ENCODE measurements around the gene PPARG.
"Not testable (repeated sequence)": the region's sequence is repeated elsewhere in the genome, so short reads cannot be mapped to it uniquely, and the experiment has no call there.

Gene PPARG

GRCh38 chr3:12288182-12289129 is at the start of gene PPARG:
TSS of gene PPARG (plus strand) at chr3:12289070. CDS start at chr3:12379712, 90,642 bp downstream.
- no peak for DNase-seq (ENCODE audit: low read depth in 3 of 3)

DNA sequence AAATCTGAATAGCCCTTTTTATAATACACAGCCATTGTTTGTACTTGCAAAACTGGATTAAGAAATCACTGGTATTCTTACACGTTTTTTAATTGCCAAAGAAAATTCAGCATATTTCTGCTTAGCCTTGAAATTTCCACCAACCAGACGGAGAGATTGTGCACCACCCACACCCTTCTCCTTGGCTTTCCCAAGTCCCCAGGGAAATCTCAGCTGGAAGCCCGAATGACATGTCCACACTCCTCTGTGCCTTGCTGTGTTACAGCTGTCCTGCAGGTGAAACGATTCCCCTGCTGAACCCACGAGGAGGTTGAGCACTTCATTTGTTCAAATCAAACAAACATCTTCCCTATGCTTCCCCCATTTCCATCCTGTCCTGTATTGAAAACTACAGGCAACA is 49.6 kb upstream of the PPARG start:
- DNase-seq (ENCODE audit: low read depth in 3 of 3) = no peak

DNA sequence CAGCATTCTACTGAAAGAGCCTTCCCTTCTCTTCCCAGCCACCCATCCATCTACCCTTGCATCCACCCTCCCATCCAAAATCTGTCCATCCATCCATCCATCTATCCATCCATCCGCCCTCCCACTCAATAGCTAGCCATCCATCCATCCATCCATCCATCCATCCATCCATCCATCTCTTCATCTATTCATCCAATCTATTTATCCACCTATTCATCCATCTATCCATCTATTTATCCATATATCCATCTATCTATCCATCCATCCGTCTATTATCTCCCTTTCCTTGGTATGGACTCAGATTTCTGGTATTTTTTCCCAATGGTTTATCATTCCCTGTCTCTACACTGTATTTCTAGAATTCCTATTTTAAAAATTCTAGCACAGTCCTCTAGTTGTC is 46.1 kb upstream of the PPARG start:
- DNase-seq (ENCODE audit: low read depth in 3 of 3) = no peak

- DNase-seq (ENCODE audit: low read depth in 3 of 3) = no peak
Observed at GRCh38 chr3:12246497-12247163, 42.2 kb upstream of the PPARG start.

DNA sequence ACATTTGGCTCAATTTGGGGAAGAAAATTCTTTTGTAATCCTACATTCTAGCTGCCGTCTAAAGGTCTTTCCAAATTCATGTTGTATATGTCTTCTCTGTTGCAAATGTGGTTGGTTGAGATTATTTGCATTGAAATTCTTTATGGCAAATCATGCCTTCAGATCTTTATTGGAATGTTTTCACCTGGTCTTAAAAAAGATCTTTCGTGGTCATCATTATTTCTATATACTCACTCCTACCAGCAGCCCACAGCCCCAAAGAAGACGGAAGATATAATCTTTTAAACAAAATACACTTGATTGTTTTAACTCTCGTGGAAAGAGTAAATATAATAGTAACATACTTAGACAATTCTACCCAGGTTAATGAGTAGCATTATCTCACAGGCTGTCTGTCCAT is 41.5 kb upstream of the PPARG start:
- no peak for DNase-seq (ENCODE audit: low read depth in 3 of 3)

DNA sequence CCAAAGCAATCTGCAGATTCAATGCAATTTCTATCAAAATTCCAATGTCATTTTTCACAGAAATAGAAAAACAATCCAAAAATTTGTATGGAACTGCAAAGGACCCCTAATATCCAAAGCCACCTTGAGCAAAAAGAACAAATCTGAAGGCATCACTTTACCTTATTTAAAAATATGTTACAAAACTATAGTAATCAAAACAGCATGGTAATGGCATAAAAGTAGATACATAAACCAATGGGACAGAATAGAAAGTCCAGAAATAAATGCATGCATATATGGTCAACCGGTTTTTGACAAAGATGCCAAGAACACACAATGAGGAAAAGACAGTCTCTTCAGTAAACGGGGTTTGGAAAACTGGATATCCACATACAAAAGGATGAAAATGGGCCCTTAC is 39.4 kb upstream of the PPARG start:
- DNase-seq (ENCODE audit: low read depth in 3 of 3) = no peak

- DNase-seq (ENCODE audit: low read depth in 3 of 3) = no peak
Observed at GRCh38 chr3:12252889-12253288, 36.0 kb upstream of the PPARG start.

GRCh38 chr3:12253516-12254343 is 35.1 kb upstream of the PPARG start:
- DNase-seq (ENCODE audit: low read depth in 3 of 3) = no peak

DNA sequence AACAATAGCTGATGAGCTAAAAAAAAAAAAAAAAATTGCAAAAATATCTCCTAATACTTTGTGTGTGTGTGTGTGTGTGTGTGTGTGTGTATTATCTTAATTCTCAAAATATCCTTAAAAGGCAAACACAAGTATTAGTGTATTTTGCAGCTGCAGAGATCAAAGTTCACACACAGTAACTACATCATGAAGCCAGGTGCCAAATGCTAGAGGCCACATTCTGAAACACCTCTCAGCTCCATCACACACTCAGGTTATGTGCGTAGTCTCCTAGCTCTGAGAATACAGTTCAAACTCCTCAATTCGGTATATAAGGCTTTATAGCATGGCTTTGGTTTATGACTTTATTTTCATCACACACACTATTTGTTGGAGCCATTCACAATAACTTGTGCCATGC is 33.5 kb upstream of the PPARG start:
- DNase-seq (ENCODE audit: low read depth in 3 of 3) = no peak

GRCh38 chr3:12258911-12259310 is 30.0 kb upstream of the PPARG start:
- DNase-seq (ENCODE audit: low read depth in 3 of 3) = no peak

GRCh38 chr3:12262173-12262572 is 26.7 kb upstream of the PPARG start:
- DNase-seq (ENCODE audit: low read depth in 3 of 3) = not testable (repeated sequence)

- DNase-seq (ENCODE audit: low read depth in 3 of 3) = no peak
Observed at GRCh38 chr3:12265508-12265907, 23.4 kb upstream of the PPARG start.

DNA sequence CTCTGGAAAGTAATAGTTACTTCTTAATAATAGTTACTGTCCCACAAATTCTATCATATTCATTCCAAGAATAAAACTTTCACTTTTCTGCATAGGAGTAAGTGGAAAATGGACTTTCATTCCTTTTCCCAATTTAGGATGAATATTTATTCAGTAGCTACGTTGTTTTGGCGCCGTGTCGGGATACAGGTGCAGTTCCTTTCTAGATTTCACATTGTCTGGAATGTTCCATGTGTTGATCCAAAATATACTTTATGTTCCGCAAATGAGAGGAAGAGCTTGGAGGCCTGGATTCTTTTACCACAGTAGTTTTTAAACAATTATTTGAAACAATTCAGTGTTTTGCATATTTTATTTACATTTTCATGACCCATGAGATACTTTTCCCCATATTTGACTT is 22.8 kb upstream of the PPARG start:
- DNase-seq (ENCODE audit: low read depth in 3 of 3) = no peak

DNA sequence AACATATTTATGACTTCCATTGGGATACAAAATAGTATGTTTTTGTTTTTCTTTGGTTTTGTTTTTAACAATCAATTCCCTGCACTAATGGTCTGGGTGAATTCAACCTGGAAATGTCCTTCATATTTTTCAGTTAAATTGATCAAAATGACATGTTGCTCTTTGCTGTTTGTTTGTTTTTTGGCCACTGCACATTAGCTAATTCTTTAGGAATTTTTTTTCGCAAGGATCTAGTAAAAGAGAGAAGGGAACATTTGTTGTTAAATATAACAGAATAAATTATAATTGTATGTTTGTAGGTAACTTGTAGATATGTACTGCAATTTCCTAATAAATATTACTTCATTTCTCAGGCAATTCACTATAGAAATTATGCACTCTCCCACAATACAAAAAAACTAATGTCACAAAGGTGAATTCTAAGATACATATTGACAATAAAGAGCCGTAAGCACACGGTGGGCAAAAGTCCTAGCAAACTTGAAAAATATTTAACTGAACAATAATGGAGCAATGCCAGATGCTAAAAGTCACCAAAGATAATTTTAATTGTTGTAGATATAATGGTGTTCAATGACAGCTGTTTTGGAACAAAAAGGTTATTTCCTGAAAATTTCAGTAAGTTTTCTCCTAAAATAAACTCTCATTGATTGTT is 21.4 kb upstream of the PPARG start:
- no peak for DNase-seq (ENCODE audit: low read depth in 3 of 3)

DNA sequence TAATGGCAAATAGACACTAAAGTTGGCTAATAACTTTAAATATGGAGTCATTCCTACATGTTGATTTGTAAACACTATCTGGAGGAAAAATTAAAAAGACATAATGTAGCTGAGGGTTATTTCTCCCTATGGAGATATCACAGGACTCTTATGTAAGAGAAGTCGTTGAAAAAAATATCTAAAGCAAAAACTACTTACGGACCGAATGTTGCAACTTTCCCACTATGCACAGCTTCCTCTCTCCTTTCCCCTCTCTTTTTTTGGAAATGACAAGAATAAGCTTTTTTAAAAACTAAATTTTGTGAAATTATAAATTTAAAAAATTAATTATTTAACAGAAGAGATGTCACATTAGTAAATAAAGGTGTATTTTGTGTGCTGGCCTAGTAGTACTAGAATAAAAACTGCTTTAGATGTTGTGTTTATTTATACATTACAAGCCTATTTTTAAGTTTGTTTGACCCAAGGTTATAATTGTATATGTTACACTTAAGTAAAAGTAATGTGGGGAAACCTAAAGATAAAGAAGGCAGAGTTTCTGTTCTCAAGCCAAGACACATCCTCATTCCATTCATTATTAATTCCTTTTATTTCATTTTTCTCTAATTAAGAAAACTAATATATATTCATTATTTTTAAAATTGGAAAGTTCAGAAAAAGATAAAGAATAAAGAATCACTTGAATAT is 20.7 kb upstream of the PPARG start:
- DNase-seq (ENCODE audit: low read depth in 3 of 3) = no peak

DNA sequence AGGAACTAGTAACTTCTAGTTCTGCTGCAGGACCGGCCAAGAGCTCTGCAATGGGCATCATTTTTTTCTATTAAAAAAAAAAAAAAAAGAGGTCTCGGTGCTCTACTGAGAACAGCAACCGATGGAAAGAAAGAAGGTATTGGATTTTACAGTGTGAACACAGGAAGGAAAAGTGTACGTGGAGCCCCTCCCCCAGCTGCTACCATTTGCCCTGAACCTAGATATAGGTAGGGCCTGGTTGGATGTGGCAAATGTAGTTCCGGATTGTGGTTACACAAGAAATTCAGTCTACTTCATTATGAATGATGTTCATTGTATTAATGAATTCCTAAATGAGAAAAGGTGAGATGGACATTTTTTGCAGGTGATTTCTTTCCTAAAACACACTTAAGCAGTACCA is 17.9 kb upstream of the PPARG start:
- DNase-seq (ENCODE audit: low read depth in 3 of 3) = no peak

DNA sequence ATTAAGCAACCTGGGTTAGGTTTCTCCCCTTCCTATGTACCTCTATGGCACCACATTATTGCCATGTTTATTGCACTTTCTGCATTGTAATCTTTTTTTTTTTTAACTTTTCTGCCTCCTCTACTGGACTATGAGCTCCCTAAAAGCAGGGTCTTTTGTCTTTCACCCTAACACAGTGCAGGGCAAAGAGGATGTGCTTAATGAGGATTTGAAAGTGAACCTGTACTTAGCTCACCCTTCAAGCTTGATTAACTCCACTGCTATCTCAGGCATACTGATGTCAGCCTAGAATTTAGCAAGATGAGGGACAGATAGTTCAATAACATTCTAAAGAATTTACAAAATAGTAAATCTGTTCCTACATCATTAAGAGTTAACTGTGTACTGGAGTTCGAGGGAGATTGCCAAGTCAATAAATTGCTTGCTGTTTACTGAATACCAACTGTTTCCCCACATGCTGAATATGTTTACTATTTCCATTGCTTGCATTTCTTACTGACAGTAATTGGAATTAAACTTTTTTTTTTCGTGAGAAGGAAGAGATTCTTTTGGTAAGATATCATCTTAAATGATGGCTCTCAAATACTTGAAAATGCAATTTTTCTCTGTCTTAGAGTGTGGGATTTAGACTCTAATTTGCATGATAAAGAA is 15.7 kb upstream of the PPARG start:
- DNase-seq (ENCODE audit: low read depth in 3 of 3) = no peak

- no peak for DNase-seq (ENCODE audit: low read depth in 3 of 3)
Observed at GRCh38 chr3:12275974-12276650, 12.8 kb upstream of the PPARG start.

GRCh38 chr3:12276827-12277226 is 12.0 kb upstream of the PPARG start:
- not testable (repeated sequence) for DNase-seq (ENCODE audit: low read depth in 3 of 3)

DNA sequence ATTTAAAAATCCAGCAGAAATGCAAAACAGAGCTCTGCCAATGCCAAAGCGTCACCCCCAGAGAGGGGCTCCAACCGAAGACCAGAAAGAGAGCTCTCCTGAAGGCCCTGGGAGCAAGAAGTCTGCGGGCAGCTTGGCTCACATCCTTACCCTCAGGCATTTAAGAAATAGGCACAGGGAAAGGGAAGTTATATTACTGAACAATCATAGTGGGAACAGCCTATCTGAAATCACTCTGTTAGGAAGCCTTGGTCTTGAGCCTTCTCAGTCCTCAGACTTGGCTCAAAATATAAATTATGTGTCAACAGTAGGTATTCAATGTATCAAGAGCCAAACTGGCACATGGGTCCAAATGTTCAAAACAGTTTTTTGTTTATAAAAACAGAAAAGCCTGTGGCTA is 10.3 kb upstream of the PPARG start:
- DNase-seq (ENCODE audit: low read depth in 3 of 3) = no peak
